ENCODE data around the gene ASB7.
"Not testable (repeated sequence)": the region's sequence is repeated elsewhere in the genome, so short reads cannot be mapped to it uniquely, and the experiment has no call there.

The ASB7 gene

GRCh38 chr15:100653608-100654007 is 51.2 kb downstream of the ASB7 start:
- DNase-seq: no peak

DNA sequence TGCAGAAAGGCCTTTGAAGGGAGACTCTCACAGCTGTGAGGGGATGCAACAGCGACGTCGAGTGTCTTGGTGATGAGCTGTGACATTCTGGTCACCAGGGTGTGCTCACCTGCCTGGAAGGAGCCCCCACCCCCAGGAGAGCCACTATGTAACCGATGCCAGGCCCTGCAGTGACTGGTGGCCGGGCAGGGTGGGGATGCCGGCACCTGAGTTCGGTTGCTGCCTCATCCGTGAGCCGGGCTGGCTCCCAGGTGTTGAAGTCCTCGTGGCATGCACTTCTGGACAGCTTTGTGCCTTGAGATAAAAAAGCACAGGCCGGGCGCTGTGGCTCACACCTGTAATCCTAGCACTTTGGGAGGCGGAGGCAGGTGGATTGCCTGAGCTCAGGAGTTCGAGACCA is 56.5 kb downstream of the ASB7 start:
- no peak for DNase-seq

GRCh38 chr15:100661156-100661555 is 58.8 kb downstream of the ASB7 start:
- DNase-seq: no peak

GRCh38 chr15:100663086-100663914 is 60.9 kb downstream of the ASB7 start:
- DNase-seq: no peak

DNA sequence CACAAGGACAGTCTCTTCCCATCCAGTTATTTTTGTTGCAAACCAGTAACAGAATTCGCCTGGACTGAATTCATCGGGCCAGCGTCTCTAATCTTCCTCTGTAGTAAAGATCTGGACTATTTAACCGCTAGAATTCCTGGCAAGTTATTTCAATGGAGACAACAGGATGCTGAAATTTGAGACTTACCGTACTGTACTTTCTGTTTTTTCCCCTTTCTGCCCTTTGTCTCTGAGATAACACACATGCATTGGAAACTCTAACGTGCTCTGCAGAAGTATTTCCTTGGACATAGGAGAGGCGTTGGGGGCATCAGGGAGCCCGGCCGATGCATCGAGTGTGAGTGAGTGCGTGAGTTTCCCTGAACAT is 61.5 kb downstream of the ASB7 start:
- DNase-seq: no peak

DNA sequence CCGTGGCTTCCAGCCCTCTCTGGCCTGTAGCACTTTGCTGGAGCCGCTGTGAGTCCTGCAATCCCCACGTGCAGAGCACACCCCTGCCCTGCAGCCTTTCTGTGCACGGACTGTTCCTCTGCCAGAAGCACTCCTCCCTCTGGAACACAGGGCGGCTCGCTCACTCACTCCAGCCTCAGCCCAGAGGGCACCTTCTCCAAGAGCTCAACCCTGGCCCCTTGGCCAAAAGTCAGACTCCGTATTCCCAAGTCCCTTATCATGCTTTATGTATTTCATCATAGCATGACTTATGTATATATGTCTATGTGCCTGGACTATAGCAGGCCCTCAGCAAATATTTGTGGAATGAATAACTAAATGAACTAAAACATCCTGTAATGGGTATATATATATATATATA is 63.2 kb downstream of the ASB7 start:
- no peak for DNase-seq

DNA sequence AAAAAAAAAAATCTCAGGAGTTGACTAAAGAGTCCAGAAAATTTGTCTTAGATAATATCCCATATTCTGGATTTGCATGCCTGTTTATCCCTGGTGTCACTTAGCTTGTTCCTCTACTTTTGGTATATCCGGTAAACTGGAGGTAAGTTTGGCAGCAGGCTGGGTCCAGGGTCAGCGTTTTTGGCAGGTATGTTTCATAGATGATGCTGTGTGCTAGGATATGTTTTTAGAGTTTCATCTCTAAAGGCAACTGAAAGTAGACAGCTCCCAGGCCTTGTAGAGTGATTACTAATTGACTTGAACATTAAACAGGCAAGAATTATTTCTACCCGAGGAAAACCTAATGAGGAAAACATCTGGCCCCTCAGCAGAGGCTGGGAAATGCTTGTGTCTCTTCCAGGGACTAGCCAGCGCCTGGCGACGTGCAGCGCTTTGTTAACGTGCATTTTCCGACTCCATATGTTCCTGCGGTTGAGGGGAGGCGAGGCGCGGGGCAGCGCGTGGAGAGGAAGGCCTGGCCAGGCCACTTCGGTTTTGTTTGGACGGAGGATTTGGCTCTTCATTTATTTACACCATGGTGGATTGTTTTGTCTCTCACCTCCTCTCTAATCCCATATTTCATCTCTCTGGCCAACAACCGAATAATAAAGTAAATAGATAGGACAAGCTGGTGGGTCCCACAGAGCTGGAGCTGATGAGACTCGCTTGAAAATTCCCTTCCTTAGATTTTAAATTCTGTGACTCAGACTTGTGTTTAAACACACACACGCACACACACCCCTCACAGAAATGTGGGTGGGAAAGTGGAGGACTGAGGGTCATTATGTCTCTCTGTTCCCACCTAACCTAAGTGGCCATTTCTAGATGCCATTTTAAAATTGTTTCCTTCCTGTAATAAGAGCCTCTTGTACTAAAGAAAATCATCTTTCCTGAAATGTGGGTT is 65.3 kb downstream of the ASB7 start:
- no peak for DNase-seq

GRCh38 chr15:100668348-100668745 is 66.0 kb downstream of the ASB7 start:
- DNase-seq: no peak

GRCh38 chr15:100669260-100669659 is 66.9 kb downstream of the ASB7 start:
- DNase-seq: no peak

GRCh38 chr15:100670505-100671021 is 68.2 kb downstream of the ASB7 start:
- peak; percentile 12 for DNase-seq

DNA sequence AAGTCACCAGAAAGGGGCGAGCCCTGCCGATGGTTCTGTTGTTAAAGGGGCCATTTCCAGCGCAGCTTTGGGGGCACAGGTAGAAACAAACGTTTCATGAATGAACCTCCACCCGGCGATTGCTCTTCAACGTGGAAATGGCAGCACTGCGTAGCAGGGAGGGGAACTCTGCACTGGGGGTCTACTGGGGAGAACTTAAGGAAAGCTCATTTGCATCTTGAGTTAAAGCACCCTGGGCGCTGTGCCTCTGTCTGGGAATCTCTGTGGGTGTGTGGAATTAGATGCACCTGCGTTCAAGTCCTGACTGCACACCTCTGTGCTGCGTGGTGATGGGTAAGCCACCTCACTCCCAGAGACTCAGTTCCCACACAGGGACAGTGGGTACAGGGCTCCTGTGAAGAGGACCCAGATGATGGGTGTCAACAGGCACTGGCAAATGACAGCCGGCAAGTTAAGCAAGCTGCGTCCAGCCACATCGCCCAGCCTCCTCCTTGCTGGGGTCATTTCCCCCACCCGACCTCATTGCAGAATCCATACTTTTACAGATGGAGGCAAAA is 68.8 kb downstream of the ASB7 start:
- no peak for DNase-seq

DNA sequence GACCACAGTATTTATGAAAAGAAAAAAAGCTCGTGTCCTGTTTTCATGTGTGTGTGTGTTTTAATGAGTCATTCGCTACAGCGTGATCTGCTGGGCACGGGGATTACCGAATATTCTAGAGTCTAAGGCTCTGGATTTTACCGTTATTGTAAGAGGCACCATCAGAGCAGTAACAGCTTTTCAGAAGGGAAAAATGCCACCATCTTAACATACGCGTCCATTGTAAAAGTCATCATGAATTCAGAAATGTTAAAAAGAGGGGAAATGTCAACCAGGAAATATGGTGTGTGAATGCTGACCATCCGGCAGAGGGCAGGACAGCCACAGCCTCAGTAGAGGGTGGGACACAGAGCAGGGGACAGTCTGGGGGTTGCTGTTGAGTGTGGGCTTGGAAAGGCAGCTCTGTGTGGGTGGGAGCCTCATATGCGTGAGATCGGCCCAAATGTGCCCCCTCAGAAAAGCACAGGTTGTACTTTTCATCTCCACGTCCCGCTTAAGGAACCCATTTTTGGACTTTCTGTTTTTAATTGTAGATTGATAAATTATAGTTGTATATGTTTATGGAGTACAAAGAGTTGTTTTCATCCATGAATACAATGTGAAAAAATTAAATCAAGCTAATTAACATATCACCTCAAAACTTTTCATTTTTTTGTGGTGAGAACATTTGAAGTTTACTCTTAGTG is 69.6 kb downstream of the ASB7 start:
- no peak for DNase-seq

- no peak for DNase-seq
Measured at GRCh38 chr15:100672959-100673358, 70.6 kb downstream of the ASB7 start.

DNA sequence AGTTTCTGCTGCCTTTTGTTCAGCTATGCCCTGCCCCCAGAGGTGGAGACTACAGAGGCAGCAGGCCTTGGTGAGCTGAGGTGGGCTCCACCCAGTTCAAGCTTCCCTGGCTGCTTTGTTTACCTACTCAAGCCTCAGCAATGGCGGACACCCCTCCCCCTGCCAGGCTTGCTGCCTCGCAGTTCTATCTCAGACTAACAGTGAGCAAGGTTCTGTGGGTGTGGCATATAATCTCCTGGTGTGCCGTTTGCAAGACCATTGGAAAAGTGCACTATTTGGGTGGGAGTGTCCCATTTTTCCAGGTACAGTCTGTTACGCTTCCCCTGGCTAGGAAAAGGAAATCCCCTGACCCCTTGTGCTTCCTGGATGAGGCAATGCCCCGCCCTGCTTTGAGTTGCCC is 76.8 kb downstream of the ASB7 start:
- DNase-seq: not testable (repeated sequence)

GRCh38 chr15:100680726-100681125 is 78.3 kb downstream of the ASB7 start:
- DNase-seq: no peak

DNA sequence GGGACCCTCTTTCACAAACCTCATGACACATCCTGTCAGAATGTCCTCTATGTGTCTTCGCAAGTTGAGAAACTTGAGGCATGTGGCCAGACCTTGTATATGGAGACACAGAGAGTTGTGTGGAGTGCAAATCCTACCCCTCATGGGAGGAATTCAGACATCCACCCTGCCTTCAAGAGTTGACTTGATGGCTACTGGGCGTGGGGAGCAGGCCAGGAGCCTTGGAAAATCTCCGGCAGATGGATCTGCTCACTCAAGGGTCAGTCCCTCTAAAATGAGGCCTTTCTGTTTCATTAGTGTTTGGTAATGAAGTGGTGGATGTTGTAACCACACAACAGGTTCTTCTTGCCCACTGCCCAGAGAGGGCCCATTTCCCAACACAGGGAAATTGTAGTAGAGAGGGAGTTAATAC is 79.0 kb downstream of the ASB7 start:
- no peak for DNase-seq

DNA sequence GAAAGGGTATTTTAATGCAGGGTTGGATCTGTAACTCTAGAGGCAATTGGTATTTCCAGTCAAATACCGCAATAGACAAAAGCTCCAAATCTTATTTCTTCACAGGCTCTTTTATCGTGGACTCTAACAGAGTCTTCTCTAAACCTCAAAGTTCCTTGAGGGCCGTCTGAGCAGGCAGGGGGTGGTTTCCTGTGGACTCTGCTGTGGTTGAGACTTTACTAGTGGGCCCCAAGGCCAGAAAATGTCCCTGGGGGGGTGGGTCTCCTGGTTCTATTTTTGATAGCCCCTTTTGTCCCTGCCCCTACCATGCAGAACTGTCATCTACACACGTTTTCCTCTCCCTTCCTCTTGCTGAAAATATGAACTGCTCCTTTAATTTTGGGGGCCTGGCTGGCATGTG is 80.1 kb downstream of the ASB7 start:
- DNase-seq: no peak

GRCh38 chr15:100683434-100683833 is 81.0 kb downstream of the ASB7 start:
- DNase-seq: no peak

DNA sequence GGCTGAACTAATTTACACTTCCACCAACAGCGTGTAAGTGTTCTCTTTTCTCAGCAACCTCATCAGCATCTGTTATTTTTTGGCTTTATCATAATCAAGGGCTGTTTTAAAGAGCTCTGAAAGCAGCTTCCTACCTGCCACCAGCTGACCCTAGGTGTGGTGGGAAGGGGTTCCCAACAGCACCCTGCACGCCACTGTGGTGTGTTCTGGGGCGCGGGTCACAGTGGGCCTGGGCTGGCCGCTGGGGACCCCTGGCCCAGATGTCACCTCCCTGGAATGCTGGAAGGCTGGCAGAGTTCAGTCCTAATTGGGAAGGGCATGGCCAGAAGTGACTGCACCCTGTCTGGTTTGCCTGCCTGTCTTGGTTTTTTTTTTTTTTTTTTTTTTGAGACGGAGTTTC is 82.2 kb downstream of the ASB7 start:
- DNase-seq: no peak

DNA sequence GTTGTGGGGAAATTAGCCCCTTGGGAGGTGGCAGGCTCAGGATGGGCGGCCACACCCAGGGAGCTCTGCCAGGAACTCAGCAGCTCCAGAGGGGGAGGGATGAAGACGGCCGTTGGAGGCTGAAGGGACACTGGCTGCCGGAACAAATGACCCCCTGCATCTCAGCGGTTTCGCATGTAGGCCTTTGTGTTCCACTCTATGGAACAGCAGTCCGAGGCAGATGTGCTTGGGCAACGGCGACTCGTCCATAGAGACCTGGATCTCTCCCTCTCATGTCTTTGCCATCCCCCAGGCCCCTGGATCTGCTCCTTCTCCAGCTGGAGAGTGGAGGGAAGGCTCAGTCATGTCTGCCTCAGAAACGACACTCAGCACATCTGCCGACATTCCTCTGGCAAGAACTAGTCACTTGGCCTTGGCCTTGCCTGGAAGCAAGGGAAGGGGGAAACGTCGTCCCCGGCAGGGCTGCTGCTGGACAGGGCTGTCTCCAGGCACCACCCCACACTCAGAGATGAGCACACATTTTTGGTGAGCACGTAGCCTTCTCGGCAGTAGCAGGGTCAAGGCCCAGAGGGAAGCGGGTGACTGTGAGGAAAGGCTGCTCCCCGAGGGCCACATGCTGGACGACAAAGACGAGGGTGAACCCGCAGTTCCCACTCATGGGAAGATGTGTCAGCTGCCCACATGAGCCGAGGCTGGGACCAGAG is 83.8 kb downstream of the ASB7 start:
- DNase-seq: no peak

GRCh38 chr15:100686725-100687473 is 84.5 kb downstream of the ASB7 start:
- no peak for DNase-seq
